NCI-H774 (cell line): ENCODE results near the gene TOR2A.

Experiments used
- DNase-seq: peaks from one replicate; lab custom pipeline; 2025; lab: John Stamatoyannopoulos, UW

Gene TOR2A

GRCh38 chr9:127742435-127743088, 7.5 kb upstream of the TOR2A start:
- peak; percentile 91 for DNase-seq

GRCh38 chr9:127741831-127742434, 6.8 kb upstream of the TOR2A start:
- DNase-seq: peak; percentile 66

- no peak for DNase-seq
Measured at GRCh38 chr9:127739614-127740330, 4.7 kb upstream of the TOR2A start.

- DNase-seq: no peak
Measured at GRCh38 chr9:127738666-127739065, 3.6 kb upstream of the TOR2A start.

- no peak for DNase-seq
Measured at GRCh38 chr9:127735530-127736185, 564 bp upstream of the TOR2A start.

GRCh38 chr9:127734247-127734746, 797 bp downstream of the TOR2A start:
- no peak for DNase-seq

- no peak for DNase-seq
Measured at GRCh38 chr9:127733614-127734013, 1.5 kb downstream of the TOR2A start.

- DNase-seq: no peak
Measured at GRCh38 chr9:127732444-127732843, 2.6 kb downstream of the TOR2A start.

GRCh38 chr9:127731938-127732337, 3.2 kb downstream of the TOR2A start:
- no peak for DNase-seq

- no peak for DNase-seq
Measured at GRCh38 chr9:127730799-127731410, 4.2 kb downstream of the TOR2A start.

- DNase-seq: no peak
Measured at GRCh38 chr9:127730262-127730661, 4.8 kb downstream of the TOR2A start.

GRCh38 chr9:127729522-127730256, 5.4 kb downstream of the TOR2A start:
- no peak for DNase-seq

- no peak for DNase-seq
Measured at GRCh38 chr9:127728808-127729207, 6.3 kb downstream of the TOR2A start.

GRCh38 chr9:127726871-127727270, 8.2 kb downstream of the TOR2A start:
- no peak for DNase-seq

- DNase-seq: peak; percentile 35
Measured at GRCh38 chr9:127724012-127724411, 11.1 kb downstream of the TOR2A start.

GRCh38 chr9:127723444-127723843, 11.7 kb downstream of the TOR2A start:
- peak; percentile 46 for DNase-seq

- DNase-seq: no peak
Measured at GRCh38 chr9:127723013-127723412, 12.1 kb downstream of the TOR2A start.

- no peak for DNase-seq
Measured at GRCh38 chr9:127722055-127722745, 12.9 kb downstream of the TOR2A start.

- DNase-seq: no peak
Measured at GRCh38 chr9:127721391-127721821, 13.7 kb downstream of the TOR2A start.

- DNase-seq: no peak
Measured at GRCh38 chr9:127720865-127721227, 14.2 kb downstream of the TOR2A start.
